Measurements from ENCODE around the gene PTGR1.
"Not testable (repeated sequence)": the region's sequence is repeated elsewhere in the genome, so short reads cannot be mapped to it uniquely, and the experiment has no call there.

PTGR1 gene

GRCh38 chr9:111610845-111611244 is 11.4 kb upstream of the PTGR1 start:
- DNase-seq, result no peak

DNA sequence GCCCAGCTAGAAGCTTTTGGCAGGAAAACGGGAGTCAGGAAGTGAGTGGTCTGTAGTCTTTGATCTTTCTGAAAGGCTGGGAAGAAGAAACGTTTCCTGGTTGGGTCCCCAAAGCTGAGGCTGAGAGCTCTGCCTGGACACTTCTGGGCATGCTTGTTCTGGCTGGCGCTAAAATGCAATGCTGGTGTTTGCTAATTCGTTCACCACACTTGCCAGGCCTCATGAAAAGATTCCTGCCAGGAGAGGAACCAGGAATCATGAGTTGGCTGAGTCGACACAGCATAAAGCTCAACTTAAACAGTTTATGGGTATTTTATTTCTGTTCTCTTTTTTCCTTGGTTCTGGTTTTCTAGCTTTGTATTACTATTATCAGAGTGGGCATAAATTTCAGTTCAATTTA is 10.7 kb upstream of the PTGR1 start:
- DNase-seq, result no peak

DNA sequence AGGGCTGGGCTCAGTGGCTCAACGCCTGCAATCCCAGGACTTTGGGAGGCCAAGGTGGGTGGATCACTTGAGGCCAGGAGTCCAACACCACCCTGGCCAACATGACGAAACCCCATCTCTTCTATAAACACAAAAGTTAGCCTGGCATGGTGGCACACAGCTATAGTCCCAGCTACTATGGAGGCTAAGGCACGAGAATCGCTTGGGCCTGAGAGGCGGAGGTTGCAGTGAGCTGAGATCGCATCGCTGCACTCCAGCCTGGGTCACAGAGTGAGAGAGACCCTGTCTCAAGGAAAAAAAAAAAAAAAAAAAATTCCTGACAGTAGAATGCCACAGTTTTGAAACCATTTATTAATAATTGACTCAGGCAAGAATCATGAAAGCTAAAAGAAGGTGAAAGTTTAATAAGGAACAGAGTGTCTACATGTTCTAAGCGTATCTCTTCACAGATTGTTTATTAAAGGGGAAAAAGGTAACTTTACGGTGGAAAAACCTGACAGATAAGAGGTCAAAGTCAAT is 5.7 kb upstream of the PTGR1 start:
- no peak for DNase-seq

- no peak for DNase-seq
Observed at GRCh38 chr9:111604054-111604615, 4.7 kb upstream of the PTGR1 start.

DNA sequence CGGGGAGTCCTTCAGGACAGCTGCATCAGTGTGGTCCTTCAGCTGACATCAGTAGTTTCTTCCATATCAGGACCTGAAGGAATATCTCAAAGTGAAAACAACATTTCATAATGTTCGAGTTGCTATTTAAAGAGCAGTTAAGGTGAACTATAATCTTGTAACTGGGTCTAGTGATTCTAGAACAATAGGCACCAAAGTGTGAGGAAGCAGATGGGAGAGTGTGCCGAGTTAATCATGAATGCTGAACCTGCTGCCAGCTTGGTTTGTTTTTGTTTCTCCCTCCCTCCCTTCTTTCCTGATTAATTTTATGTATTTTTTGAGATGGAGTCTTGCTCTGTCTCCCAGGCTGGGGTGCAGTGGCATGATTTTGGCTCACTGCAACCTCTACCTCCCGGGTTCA is 3.6 kb upstream of the PTGR1 start:
- no peak for DNase-seq

GRCh38 chr9:111601237-111602018 is 2.0 kb upstream of the PTGR1 start:
- DNase-seq, result no peak

GRCh38 chr9:111599955-111600343 is 502 bp upstream of the PTGR1 start:
- DNase-seq, result no peak

DNA sequence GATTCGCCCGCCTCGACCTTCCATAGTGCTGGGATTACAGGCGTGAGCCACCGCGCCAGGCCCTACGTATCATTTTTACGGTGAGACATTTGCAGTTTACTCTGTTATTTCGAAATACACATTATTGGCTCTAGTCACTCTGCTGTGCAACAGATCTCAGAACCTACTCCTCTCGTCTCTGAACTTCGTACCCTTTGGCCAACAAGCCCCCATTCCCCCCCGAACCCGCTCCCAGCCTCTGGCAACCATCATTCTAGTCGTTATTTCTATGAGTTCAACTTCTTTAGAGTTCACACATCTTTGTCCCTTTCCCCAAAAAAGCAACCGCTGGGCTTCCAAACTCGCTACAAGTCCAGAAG is 735 bp downstream of the PTGR1 start:
- no peak for DNase-seq

- no peak for DNase-seq
Observed at GRCh38 chr9:111597852-111598732, 1.4 kb downstream of the PTGR1 start.

GRCh38 chr9:111588846-111589245 is 10.6 kb downstream of the PTGR1 start:
- DNase-seq, result no peak

- no peak for DNase-seq
Observed at GRCh38 chr9:111586378-111586777, 13.1 kb downstream of the PTGR1 start.

DNA sequence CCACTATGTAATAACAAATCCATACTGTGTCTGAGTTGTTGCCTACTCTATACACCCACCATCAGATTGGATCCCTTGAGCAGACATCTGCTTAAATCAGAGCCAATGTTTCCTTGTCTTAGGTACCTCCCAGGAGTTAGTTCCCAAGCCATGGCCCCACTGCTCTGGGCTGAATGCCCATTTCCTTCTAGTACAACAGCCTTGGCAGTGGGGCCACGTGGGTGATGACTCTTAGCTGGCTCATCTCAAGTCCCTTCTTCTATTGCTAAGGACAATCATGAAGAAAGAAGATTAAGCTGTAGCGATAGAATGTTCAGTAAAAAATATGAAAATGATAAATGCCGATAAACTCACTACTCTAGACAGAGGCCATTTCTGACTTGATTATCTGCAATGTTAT is 16.6 kb downstream of the PTGR1 start:
- no peak for DNase-seq

- no peak for DNase-seq
Observed at GRCh38 chr9:111572950-111573604, 26.4 kb downstream of the PTGR1 start.

DNA sequence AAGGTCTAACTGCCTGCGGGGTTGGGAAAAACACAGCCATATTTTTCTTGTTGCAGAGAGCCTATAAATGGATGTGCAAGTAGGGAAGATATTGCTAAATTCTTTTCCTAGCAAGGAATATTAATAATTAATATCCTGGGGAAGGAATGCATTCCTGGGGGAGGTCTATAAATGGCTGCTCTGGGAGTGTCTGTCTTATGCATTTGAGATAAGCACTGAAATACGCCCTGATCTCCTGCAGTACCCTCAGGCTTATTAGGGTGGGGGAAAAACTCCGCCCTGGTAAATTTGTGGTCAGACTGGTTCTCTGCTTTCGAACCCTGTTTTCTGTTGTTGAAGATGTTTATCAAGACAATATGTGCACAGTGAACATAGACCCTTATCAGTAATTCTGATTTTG is 31.3 kb downstream of the PTGR1 start:
- DNase-seq, result not testable (repeated sequence)

DNA sequence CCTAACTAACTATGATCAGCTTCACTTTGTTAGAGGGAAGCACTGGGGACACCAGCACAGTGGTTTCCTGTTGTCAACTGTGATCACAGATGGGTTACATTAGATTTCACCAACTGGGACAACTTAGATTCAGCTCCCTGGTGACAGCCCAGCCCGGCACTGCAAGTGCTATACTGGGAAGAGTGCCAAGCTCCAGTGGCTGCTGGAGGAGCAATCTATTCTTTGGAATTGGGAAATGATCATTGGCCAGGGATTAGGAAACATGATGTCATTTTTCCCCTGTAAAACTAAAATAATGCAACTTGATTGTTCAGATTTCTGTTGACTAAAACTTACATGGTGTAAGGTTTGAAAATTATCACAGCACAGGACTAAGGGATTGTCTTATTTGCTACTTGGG is 33.2 kb downstream of the PTGR1 start:
- DNase-seq, result no peak

DNA sequence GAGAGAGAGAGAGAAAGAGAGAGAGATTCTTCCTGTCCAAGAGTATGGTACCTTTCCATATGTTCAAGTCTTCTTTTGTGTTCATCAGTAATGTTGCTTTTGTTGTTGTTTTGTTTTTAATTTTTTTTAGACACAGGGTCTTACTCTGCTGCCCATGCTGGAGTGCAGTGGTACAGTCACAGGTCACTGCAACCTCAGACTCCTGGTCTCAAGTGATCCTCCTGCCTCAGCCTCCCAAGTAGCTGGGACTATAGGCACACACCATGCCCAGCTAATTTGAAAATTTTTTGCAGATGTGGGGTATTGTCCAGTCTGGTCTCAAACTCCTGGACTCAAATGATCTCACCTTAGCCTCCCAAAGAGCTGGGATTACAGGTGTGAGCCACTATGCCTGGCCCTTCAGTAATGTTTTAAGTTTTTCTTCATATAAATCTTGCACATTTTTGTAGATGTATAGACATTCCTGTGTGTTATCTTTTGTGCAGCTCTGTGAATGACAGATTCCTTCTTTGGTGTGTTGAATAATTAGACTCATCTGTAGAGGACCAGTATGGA is 38.2 kb downstream of the PTGR1 start:
- no peak for DNase-seq

DNA sequence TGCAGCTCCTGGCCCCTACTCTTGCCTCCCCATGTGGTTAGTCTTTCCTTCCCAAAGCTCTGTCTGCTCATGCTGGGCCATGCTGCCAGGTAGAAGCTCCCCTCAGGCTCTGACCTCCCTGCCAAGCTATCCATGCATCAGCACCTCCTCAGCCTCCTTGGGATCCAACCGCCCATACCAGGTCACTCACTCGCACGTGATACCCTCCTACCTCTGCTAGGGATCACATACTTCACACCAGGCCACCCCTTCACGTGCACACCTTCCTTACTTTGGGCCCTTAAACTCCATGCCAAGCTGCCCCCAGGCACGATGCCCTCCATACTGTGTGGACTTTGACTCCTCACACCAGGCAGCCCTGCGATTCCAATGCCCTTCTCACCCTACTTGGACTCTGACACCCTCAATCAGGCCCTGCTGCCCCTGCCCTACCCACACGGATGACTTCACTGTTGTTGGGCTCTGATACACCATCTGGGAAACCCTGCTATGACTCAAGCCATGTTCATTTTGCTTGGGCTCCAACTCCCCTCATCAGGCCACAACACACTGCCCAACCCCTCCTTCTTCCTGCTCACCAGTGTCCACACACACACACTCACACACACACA is 40.3 kb downstream of the PTGR1 start:
- no peak for DNase-seq

- DNase-seq, result not testable (repeated sequence)
Observed at GRCh38 chr9:111555425-111555824, 44.0 kb downstream of the PTGR1 start.

GRCh38 chr9:111548623-111549022 is 50.8 kb downstream of the PTGR1 start:
- no peak for DNase-seq

DNA sequence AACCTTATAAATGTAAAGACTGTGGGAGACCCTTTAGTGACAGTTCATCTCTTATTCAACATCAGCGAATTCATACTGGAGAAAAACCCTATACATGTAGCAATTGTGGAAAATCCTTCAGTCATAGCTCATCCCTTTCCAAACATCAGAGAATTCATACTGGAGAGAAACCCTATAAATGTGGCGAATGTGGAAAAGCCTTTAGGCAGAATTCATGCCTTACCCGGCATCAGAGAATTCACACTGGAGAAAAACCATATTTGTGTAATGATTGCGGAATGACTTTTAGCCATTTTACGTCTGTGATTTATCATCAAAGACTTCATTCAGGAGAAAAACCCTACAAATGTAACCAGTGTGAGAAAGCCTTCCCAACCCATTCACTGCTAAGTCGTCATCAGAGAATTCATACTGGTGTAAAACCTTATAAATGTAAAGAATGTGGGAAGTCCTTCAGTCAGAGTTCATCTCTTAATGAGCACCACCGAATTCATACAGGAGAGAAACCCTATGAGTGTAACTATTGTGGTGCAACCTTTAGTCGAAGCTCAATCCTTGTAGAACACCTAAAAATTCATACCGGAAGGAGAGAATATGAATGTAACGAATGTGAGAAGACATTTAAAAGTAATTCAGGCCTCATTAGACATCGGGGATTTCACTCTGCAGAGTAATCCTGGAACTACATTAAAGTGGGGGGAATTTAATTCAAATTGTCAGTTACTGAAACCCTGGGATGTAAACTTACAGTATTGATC is 56.8 kb downstream of the PTGR1 start:
- no peak for DNase-seq

- DNase-seq, result peak; percentile 25
Observed at GRCh38 chr9:111533099-111533790, 66.2 kb downstream of the PTGR1 start.
